Pulmonary artery endothelial cell (primary cell): ENCODE results near the gene NCOA3. TPM values are rescaled to one million over a fixed set of nuclear protein-coding genes. Genes with fewer than 3 reads are reported as not detected.
A peak's percentile ranks its signal among the peaks of the same experiment; 100 is the strongest.
"Not testable (repeated sequence)": the region's sequence is repeated elsewhere in the genome, so short reads cannot be mapped to it uniquely, and the experiment has no call there.

Experiments
- DNase-seq: peaks from one replicate; pipeline ENCODE4 v3.0.0-alpha.2; 2011; ENCODE audit warnings: low read depth, low spot score
- total RNA-seq: library from RNA; depleted of rRNA; stranded (reverse); fragments of >200 nt; gene quantifications from 2 replicates; pipeline ENCODE4 v1.2.3, GENCODE V29; 2014

The NCOA3 gene
- total RNA-seq, 1 donor from 2014 or later: 29.3 TPM

GRCh38 chr20:47561603-47562583 lies 60.2 kb downstream of the NCOA3 start:
- DNase-seq: no peak

DNA sequence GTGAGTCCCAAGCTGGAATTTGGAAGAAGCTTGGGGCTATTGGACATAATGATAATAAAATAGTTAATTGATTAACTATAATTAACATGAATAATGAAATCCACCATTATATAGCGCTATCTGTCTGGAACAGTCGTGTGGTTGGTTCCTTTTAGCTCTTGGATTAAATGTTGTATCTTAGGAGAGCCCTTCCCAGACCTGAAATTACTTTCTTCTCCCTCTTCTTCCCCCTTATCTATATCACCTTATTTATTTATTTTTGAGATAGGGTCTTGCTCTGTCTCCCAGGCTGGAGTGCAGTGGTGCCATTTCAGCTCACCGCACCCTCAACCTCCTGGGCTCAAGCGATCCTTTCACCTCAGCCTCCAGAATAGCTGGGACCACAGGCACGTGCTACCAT lies 64.6 kb downstream of the NCOA3 start:
- DNase-seq: no peak

DNA sequence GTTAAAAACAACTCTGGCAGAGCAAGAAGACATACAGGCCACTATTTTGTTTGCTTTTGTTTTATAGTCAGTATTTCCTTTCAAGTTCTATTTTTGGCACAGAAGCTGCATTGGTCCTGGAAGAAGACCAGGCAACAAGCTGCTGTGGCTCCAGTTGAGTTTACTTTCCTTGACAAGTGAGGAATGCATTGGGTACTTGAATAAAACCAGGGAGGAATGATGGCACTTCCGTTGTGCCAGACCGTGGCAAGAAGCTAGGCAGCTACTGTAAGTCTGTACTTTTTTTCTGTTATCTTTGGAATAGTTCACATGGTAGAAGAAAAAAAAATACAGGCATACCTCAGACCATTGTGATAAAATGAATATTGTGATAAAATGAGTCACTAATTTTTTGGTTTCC lies 66.3 kb downstream of the NCOA3 start:
- peak; percentile 70 for DNase-seq

DNA sequence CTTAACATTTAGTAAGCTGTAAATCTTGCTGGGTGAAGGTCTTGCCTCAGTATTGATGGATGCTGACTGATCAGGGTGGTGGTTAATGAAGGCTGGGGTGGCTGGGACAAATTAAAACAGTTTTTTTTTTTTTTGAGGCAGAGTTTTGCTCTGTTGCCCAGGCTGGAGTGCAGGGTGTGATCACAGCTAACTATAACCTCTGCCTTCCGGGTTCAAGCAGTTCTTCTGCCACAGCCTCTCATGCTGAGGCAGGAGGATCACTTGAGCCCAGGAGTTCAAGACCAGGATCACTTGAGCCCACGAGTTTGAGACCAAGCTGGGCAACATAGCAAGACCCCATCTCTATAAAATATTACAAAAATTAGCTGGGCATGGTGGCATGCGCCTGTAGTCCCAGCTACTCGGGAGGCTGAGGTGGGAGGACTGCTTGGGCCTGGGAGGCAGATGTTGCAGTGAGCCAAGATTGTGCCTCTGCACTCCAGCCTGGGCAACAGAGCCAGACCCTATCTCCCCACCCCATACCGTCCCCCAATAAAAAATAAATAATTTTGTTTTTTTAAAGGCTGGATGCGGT lies 67.2 kb downstream of the NCOA3 start:
- no peak for DNase-seq

DNA sequence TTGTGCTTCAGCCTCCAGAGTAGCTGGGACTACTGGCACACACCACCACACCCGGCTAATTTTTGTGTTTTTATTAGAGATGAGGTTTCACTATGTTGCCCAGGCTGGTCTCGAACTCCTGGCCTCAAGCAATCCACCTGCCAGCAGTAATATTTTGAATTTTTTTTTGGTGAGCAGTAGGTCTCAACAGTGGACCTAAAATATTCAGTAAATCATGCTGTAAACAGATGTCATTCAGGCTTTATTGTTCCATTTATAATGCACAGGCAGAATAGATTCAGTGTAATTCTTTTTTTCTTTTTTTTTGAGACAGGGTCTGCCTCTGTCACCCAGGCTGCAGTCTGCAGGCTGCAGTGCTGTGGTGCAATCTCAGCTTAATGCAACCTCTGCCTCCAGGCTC lies 69.7 kb downstream of the NCOA3 start:
- DNase-seq: no peak

DNA sequence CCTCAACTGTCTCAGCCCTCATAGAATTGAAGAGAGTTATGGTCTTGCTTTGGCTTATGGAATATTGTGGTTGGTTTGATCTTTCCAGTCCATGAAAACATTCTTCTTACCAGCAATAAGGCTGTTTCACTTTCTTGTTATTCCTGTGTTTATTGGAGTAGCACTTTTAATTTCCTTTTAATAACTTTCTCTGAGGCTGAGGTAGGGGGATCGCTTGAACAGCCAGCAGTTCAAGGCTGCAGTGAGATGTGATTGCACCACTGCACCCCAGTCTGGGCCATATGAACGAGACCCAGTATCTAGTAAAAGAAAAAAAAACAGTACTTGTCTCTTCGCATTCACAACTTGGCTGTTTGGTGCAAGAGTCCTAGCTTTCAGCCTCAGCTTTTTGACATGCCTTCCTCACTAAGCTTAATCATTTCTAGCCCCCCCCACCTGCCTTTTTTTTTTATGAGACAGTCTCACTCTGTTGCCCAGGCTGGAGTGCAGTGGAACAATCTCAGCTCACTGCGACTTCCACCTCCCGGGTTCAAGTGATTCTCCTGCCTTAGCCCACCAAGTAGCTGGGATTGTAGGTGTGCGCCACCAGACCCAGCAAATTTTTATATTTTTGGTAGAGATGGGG lies 70.5 kb downstream of the NCOA3 start:
- DNase-seq: no peak

GRCh38 chr20:47573559-47573958 lies 71.9 kb downstream of the NCOA3 start:
- DNase-seq: no peak

DNA sequence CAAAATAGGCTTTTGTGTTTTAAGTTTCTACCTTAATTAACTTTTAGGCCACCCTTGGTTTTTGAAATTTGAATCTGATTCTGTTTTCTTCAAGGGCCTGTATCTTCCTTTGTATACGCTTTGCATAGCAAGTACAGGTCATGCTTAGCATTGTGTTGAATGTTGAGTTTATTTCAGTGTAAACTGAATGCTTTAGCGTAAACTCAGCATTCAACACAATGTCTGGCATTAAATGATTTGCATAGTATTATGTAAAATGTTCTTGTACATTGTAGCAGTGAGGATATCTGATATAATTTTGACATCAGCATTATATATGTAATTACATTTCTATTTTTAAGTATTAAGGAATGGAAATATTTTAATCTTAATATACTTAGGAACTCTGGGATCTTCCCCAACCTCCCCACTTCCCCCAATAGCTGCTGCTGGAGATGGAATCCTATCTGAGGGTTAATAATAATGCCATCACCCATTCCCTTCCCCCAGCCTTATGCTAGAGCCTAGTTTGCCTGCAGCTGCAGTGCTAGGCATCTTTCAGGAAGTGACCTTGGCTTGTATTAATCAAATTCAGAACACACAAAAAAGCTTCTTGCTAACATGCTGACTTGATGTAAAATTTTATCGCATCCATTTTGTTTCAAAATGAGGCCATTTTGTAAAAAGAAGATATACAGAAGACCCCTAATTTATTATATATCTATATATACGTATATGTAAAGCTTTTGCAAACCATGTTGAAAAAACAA lies 73.1 kb downstream of the NCOA3 start:
- peak; percentile 17 for DNase-seq

- DNase-seq: peak; percentile 77
Measured at GRCh38 chr20:47576516-47577033, 74.9 kb downstream of the NCOA3 start.

DNA sequence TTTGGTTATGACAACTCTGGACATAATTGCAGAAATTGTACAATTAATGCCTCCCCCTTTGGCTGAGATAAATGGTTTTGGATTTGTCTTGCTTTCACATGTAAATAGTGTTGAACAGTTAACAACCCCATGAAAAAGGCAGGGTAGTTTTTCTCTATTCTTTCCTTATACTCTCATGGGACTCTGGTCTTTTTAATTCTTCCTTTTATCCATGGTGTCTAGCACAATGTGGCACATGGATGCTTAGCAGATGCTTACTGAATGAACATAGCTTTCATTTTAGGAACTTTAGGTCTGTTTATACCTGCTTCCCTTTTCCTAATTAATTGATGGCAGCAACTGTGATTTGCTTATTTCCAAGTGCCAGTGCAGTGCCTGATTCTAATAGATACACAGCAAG lies 75.6 kb downstream of the NCOA3 start:
- DNase-seq: no peak

GRCh38 chr20:47578543-47578942 lies 76.9 kb downstream of the NCOA3 start:
- DNase-seq: peak; percentile 49

- DNase-seq: not testable (repeated sequence)
Measured at GRCh38 chr20:47580686-47581085, 79.0 kb downstream of the NCOA3 start.

GRCh38 chr20:47581090-47581489 lies 79.4 kb downstream of the NCOA3 start:
- no peak for DNase-seq

- DNase-seq: no peak
Measured at GRCh38 chr20:47583551-47583950, 81.9 kb downstream of the NCOA3 start.

- DNase-seq: no peak
Measured at GRCh38 chr20:47585087-47585747, 83.5 kb downstream of the NCOA3 start.

- DNase-seq: no peak
Measured at GRCh38 chr20:47586649-47587294, 85.1 kb downstream of the NCOA3 start.

GRCh38 chr20:47588158-47588557 lies 86.5 kb downstream of the NCOA3 start:
- no peak for DNase-seq

GRCh38 chr20:47591231-47591630 lies 89.5 kb downstream of the NCOA3 start:
- DNase-seq: no peak

DNA sequence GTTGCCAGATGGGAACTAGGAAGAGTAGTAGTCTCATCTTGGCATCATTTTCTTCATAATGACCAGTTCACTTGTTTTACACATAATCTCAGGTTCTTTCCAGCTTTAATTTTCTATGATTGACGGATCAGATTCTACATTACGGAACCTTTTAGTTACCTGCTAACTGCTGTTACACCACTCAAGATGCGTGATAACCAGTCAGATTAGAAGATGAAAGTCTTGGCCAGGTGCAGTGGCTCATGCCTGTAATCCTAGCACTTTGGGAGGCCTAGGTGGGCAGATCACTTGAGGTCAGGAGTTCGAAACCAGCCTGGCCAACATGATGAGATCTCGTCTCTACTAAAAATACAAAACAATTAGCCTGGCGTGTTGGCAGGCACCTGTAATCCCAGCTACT lies 92.5 kb downstream of the NCOA3 start:
- no peak for DNase-seq

DNA sequence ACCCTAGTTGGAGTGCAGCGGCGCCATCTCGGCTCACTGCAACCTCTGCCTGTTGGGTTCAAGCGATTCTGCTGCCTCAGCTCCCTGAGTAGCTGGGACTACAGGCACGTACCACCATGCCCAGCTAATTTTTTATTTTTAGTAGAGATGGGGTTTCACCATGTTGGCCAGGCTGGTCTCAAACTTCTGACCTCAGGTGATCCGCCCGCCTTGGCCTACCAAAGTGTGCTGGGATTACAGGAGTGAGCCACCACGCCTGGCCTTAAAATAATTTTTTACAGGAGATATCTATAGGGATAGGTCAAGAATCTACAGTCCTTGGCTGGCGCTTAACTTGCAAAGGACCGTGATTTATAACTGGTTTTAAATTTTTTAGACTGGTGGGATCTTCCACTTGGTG lies 93.5 kb downstream of the NCOA3 start:
- DNase-seq: not testable (repeated sequence)
